Aorta (tissue), 5 donors: ENCODE data around the gene R3HCC1L. TPM values are rescaled to one million over a fixed set of nuclear protein-coding genes. Genes with fewer than 3 reads are reported as not detected.

Experiments used
- ATAC-seq: fragments of 200-7000 bp; cut with Tn5 transposase; one replicate; pipeline ENCODE4 v1.9.1; 2022; ENCODE audit warnings: moderate library complexity; ENCODE audit not compliant: low FRiP score
- DNase-seq, 2 donors: peaks; one replicate each; pipeline ENCODE4 v3.0.0-alpha.2; 2020
- H3K27ac ChIP-seq, 2 donors: one replicate each; pipeline ENCODE4 v1.5.1; 2013; ENCODE audit warnings: low read length in 2 of 2, mild to moderate bottlenecking in 2 of 2, moderate library complexity in 2 of 2, control low read depth in 1 of 2, inconsistent platforms in 1 of 2, low read depth in 1 of 2
- H3K27me3 ChIP-seq, 2 donors: one replicate each; pipeline ENCODE4 v1.6.1; 2013; ENCODE audit warnings: control low read depth in 1 of 2, low read length in 1 of 2, mild to moderate bottlenecking in 1 of 2, moderate library complexity in 1 of 2; ENCODE audit not compliant: insufficient read depth in 2 of 2, control insufficient read depth in 1 of 2
- H3K36me3 ChIP-seq, 2 donors: one replicate each; pipeline ENCODE4 v1.6.1; 2013; ENCODE audit warnings: control low read depth in 1 of 2, low read length in 1 of 2, mild to moderate bottlenecking in 1 of 2; ENCODE audit not compliant: insufficient read depth in 2 of 2, control insufficient read depth in 1 of 2
- H3K4me1 ChIP-seq, 2 donors: one replicate each; pipeline ENCODE4 v1.6.1; 2013; ENCODE audit warnings: low read length in 2 of 2, control low read depth in 1 of 2, mild to moderate bottlenecking in 1 of 2, moderate library complexity in 1 of 2; ENCODE audit not compliant: insufficient read depth in 2 of 2, control insufficient read depth in 1 of 2
- H3K4me3 ChIP-seq, 2 donors: one replicate each; pipeline ENCODE4 v1.5.1; 2013; ENCODE audit warnings: low read length in 2 of 2, control low read depth in 1 of 2, mild to moderate bottlenecking in 1 of 2
- H3K9me3 ChIP-seq: one replicate; pipeline ENCODE4 v1.6.1; 2013; ENCODE audit warnings: mild to moderate bottlenecking, low read length; ENCODE audit not compliant: control insufficient read depth
- WGBS, 2 donors: extraction: QIAGEN DNeasy Blood & Tissue Kit; methylation state at CpG; one replicate each; pipeline ENCODE4 v1.1.7; 2013; 5-methylcytosine and 5-hydroxymethylcytosine counted together
- intact Hi-C, 2 donors: fragments of 100-400 bp; cut with DNase I; formaldehyde crosslinking; loops; one replicate each; pipeline versions ENCODE4 v1.14.2 to v1.15.0; 2022
- polyA plus RNA-seq, 2 donors: library from polyadenylated mRNA; stranded (reverse); fragments of 200-250 nt; gene quantifications; one replicate each; pipeline ENCODE4 v1.2.3, GENCODE V29; 2013
- total RNA-seq, 2 donors: library from RNA; stranded (reverse); fragmentation: NEBNext Ultra II Directional; extraction: Animal tissue kit (Norgen Biotek cat#: 25700); gene quantifications; one replicate each; pipeline ENCODE4 v1.2.1, GENCODE V29; 2021
- donor health status: healthy with polysubstance abuse.
- donor health status: Bipolar disorder and iron deficiency.
- donor health status: DM: no; HTN: no; CAD: no.
- donor health status: DM: no; HTN: no; CAD: no.
- donor health status: DM: yes; HTN: yes; CAD: no.

Gene R3HCC1L
- total and polyA plus RNA-seq, 4 donors: 7.7 to 17.5 (median 9.8) TPM

DNA sequence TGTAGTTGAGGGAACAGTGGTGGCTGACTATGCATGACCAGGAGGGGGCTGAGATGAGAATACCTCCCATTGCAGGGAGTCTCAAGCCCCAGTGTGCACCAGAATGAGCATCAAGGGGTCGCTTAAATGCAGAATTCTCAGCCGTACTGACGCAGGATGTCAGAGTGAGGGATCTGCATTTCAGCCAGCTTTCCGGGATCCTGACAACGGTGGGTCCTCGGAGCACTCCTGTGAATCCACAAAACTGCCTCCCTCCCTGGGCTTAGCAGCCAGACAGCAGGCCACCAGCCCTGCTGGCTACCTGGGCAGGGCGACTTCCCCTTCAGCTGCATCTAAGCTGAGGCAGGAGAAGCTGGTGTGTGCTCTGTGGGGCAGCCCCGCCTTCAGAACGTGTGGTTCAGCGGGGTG, 155.3 kb downstream of the R3HCC1L start:
- Histone ChIP-seq H3K27ac (no peak overlapping the region), H3K36me3 (no peaks in the 10 kb centered on the region), H3K9me3 (no peaks in the 10 kb centered on the region), H3K27me3 (no peaks in the 10 kb centered on the region), H3K4me3 (no peak overlapping the region), H3K4me1 (no peaks in the 10 kb centered on the region)
- 83 to 89% methylated on average over 10 of the region's 10 CpGs for WGBS, 2 donors
- intact Hi-C loops: no loop called here
- DNase-seq (no peak), ATAC-seq (no peak)

- Histone ChIP-seq H3K4me3 (no peak overlapping the region), H3K4me1 (no peaks in the 10 kb centered on the region), H3K9me3 (no peaks in the 10 kb centered on the region), H3K36me3 (no peaks in the 10 kb centered on the region), H3K27me3 (no peaks in the 10 kb centered on the region), H3K27ac (no peak overlapping the region)
- WGBS, 2 donors: 66 to 78% methylated on average over 4 of the region's 4 CpGs
- intact Hi-C loops: no loop called here
- no peak for DNase-seq
- no peak for ATAC-seq
These were observed 158.5 kb downstream of the R3HCC1L start for GRCh38 chr10:98292971-98293370.

DNA sequence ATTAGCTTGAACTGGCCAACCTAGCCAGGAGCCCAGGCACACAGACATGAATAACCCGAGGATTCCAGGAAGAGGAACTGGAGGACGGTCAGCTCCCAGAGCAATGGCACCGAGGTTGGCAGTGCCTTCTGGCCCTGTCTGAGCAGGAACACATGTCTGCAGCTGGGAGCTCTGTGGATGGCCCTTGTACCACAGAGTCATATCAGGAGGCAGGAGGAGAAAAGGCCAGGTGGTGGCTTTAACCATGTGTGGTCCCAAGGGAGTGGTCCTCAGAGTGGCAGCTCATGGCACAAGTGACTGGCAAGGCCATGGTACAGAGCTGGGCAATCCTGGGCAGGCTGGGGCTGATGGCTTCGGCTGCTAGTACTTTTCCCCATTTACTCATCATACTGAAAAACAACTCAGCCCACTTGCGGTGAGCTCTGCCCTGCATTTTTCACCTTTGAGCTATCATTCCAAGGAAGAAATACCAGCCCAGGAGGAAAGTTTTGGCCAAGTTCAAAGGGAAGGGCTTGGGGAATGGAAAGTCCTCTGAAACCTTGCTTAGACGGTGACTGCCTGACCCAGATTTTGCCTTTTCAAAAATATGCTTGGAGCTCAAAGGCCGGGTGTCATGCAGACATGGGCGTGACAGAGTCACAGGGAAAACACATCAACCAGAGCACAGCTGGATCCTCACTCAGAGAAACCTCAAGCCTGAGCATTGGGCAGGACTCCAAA, 159.3 kb downstream of the R3HCC1L start:
- Histone ChIP-seq H3K9me3 (no peaks in the 10 kb centered on the region), H3K36me3 (no peaks in the 10 kb centered on the region), H3K4me3 (no peak overlapping the region), H3K27me3 (no peaks in the 10 kb centered on the region), H3K4me1 (no peaks in the 10 kb centered on the region), H3K27ac (no peak overlapping the region)
- intact Hi-C loops: no loop called here
- DNase-seq: no peak
- WGBS, 2 donors: 68 to 71% methylated on average over 8 of the region's 8 CpGs
- no peak for ATAC-seq

DNA sequence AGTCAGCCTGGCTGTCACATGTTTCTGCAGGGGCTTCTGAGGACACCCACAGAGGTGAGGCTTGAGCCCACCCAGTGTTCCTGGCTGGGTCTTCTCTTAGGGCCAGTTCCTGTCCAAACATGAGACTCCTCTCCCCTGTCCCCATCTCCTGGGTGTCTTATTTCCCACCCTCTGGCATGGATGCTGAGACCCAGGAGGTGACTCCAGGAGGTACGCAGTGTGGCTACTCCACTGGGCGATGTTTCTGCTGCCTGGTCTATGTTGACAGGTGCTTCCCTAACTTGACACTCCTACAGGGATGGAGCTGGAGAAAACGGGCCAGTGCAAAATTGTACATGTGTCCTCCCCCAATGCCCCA, 159.8 kb downstream of the R3HCC1L start:
- intact Hi-C loops: no loop called here
- Histone ChIP-seq H3K27ac (no peak overlapping the region), H3K27me3 (no peaks in the 10 kb centered on the region), H3K4me1 (no peaks in the 10 kb centered on the region), H3K4me3 (no peak overlapping the region), H3K36me3 (no peaks in the 10 kb centered on the region), H3K9me3 (no peaks in the 10 kb centered on the region)
- 89 to 91% methylated on average over 3 of the region's 3 CpGs for WGBS, 2 donors
- no peak for DNase-seq
- ATAC-seq: no peak

Other genes starting within 250 kb of the R3HCC1L start
- gene CRTAC1, start 104.0 kb upstream of the R3HCC1L start, total RNA-seq: 10 to 100 TPM in 1 of 2 donors, 1 to 10 TPM in 1; 7.9 to 53.1 TPM
- 10 to 100 TPM in 1 of 2 donors, 1 to 10 TPM in 1; 2.9 to 19.0 TPM for gene CRTAC1, start 104.0 kb upstream of the R3HCC1L start, polyA plus RNA-seq
- gene LOXL4, start 133.5 kb downstream of the R3HCC1L start, total RNA-seq: 10 to 100 TPM; 15.5 to 29.9 TPM
- gene LOXL4, start 133.5 kb downstream of the R3HCC1L start, polyA plus RNA-seq: 1 to 10 TPM; 3.9 to 6.7 TPM